Measurements from ENCODE around the gene CALU. TPM values are rescaled to one million over a fixed set of nuclear protein-coding genes. Genes with fewer than 3 reads are reported as not detected.
A peak's percentile ranks its signal among the peaks of the same experiment; 100 is the strongest.

Gene CALU
- total RNA-seq, 1 donor from 2014 or later: 63.6 TPM

DNA sequence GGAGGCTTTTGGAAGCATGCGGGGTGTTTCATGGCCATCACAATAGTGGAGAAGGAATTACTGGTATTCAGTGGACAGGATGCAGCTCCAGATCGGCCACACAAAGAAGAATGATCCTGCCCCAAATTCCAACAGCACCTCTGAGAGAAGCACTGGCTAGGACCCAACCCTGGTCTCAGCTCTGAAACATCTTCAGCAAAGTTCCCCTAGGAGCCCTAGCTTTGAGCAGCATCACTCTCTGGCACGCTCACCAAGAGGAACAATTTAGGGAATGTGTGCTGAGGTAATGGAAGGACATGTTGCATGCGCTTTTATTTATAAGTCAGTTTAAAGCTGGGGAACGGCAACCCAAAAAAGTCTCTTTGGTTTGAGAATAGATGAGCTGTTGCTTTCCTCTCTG, 42.0 kb downstream of the CALU start:
- Mint-ChIP-seq H3K36me3 (ENCODE audit: unreplicated experiment) (peaks cover 4% of the 10 kb centered on the region), H3K4me1 (ENCODE audit: low read depth, unreplicated experiment) (peaks cover 1% of the 10 kb centered on the region), H3K27me3 (ENCODE audit: unreplicated experiment) (peaks cover 7% of the 10 kb centered on the region), H3K27ac (ENCODE audit: unreplicated experiment) (no peak overlapping the region), H3K4me3 (ENCODE audit: unreplicated experiment) (no peak overlapping the region), H3K9me3 (ENCODE audit: unreplicated experiment) (peaks cover 2% of the 10 kb centered on the region)
- DNase-seq: no peak
- TF ChIP-seq CTCF (IDR thresholded peaks at IDR 0.05; ENCODE audit: partially characterized antibody, unreplicated experiment): no peak

GRCh38 chr7:128781851-128782250, 42.7 kb downstream of the CALU start:
- Mint-ChIP-seq H3K9me3 (ENCODE audit: unreplicated experiment) (no peaks in the 10 kb centered on the region), H3K27me3 (ENCODE audit: unreplicated experiment) (peaks cover 7% of the 10 kb centered on the region), H3K4me1 (ENCODE audit: low read depth, unreplicated experiment) (peaks cover 1% of the 10 kb centered on the region), H3K27ac (ENCODE audit: unreplicated experiment) (no peak overlapping the region), H3K36me3 (ENCODE audit: unreplicated experiment) (no peaks in the 10 kb centered on the region), H3K4me3 (ENCODE audit: unreplicated experiment) (no peak overlapping the region)
- no peak for TF ChIP-seq CTCF (IDR thresholded peaks at IDR 0.05; ENCODE audit: partially characterized antibody, unreplicated experiment)
- no peak for DNase-seq

DNA sequence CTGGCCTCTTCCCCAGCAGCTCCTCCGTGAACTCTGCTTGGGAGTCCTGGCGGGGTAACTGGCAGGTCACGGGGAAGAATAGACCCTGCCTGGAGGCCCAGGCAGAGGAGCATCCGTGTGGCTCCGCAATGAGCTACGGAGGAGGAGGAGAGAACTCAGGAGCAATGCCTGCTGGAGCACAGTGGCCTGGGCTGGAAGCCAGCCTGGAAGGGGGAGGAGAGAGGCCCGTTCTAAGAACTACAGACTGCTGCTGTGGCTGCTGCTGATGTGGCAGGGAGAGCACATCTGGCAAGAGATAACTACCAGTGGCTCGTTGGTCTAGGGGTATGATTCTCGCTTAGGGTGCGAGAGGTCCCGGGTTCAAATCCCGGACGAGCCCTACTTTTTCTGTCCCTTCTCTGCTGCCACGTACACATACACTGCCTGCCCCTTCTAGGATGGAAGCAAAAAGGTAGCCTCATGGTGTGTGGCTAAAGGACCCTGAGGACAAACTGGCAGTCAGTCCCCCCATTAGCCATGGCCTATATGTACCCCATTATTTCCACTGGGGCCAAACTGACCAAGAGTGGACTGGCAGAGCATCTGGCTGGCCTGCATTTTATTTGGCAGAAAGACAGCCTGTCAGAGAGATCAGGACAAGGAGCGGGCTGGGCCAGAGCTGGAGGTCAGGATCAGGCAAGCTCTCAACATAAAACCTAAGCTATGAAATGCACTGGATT, 44.1 kb downstream of the CALU start:
- TF ChIP-seq CTCF (IDR thresholded peaks at IDR 0.05; ENCODE audit: partially characterized antibody, unreplicated experiment): no peak
- Mint-ChIP-seq H3K9me3 (ENCODE audit: unreplicated experiment) (peaks cover under 1% of the 10 kb centered on the region), H3K27me3 (ENCODE audit: unreplicated experiment) (peaks cover 7% of the 10 kb centered on the region), H3K36me3 (ENCODE audit: unreplicated experiment) (no peaks in the 10 kb centered on the region), H3K4me3 (ENCODE audit: unreplicated experiment) (peak overlapping the region; percentile 39), H3K4me1 (ENCODE audit: low read depth, unreplicated experiment) (peaks cover 1% of the 10 kb centered on the region), H3K27ac (ENCODE audit: unreplicated experiment) (no peak overlapping the region)
- DNase-seq: no peak

DNA sequence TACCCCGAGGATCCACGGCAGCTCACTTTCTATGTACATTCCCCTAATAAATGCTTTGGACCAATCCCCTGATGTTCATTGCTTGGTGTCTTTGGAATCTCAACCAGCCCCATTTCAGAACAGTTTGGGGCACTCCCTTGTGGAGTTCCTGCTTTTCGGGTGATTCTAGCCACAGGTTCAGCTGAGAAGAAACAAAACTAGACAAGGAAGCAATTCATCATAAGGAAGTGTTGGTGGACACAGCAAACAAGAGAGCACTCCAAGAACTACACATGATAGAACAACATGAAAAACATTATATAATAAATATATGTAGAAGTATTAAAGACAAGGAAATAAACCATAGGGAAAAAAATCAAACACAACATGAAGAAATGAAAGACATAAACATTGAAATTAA, 46.6 kb downstream of the CALU start:
- no peak for TF ChIP-seq CTCF (IDR thresholded peaks at IDR 0.05; ENCODE audit: partially characterized antibody, unreplicated experiment)
- Mint-ChIP-seq H3K27me3 (ENCODE audit: unreplicated experiment) (peaks cover 10% of the 10 kb centered on the region), H3K36me3 (ENCODE audit: unreplicated experiment) (no peaks in the 10 kb centered on the region), H3K9me3 (ENCODE audit: unreplicated experiment) (peaks cover 5% of the 10 kb centered on the region), H3K4me1 (ENCODE audit: low read depth, unreplicated experiment) (peaks cover 4% of the 10 kb centered on the region), H3K27ac (ENCODE audit: unreplicated experiment) (no peak overlapping the region), H3K4me3 (ENCODE audit: unreplicated experiment) (no peak overlapping the region)
- DNase-seq: no peak
